Measurements from ENCODE around the gene EIF4E.
A peak's percentile ranks its signal among the peaks of the same experiment; 100 is the strongest.
"Not testable (repeated sequence)": the region's sequence is repeated elsewhere in the genome, so short reads cannot be mapped to it uniquely, and the experiment has no call there.

Gene EIF4E

DNA sequence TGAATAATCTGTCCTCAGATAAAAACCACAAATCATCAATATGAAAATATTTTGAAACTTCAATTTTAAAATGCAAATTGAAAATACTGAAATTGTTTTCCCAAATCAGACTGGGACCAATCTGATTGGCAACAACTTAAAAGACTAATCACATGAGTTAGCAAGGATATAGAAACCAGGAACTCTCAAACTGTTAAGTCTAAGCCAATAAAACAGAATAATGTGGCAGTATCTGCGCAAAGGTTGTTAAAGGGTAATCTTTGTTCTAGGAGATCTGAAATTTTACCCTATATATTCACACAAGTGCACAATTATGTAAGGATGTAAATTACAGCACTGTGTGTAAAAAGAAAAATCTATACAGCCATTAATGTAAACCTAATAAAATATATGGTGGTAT, 29.7 kb downstream of the EIF4E start:
- TF ChIP-seq, protein P1, sequence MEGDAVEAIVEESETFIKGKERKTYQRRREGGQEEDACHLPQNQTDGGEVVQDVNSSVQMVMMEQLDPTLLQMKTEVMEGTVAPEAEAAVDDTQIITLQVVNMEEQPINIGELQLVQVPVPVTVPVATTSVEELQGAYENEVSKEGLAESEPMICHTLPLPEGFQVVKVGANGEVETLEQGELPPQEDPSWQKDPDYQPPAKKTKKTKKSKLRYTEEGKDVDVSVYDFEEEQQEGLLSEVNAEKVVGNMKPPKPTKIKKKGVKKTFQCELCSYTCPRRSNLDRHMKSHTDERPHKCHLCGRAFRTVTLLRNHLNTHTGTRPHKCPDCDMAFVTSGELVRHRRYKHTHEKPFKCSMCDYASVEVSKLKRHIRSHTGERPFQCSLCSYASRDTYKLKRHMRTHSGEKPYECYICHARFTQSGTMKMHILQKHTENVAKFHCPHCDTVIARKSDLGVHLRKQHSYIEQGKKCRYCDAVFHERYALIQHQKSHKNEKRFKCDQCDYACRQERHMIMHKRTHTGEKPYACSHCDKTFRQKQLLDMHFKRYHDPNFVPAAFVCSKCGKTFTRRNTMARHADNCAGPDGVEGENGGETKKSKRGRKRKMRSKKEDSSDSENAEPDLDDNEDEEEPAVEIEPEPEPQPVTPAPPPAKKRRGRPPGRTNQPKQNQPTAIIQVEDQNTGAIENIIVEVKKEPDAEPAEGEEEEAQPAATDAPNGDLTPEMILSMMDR (IDR thresholded peaks at IDR 0.05; ENCODE audit: insufficient read depth, low read depth, low read length, missing control alignments), result no peak
- DNase-seq (ENCODE audit: low read depth), result no peak
- H3K4me3 ChIP-seq (ENCODE audit: low read length), result no peak overlapping the region

DNA sequence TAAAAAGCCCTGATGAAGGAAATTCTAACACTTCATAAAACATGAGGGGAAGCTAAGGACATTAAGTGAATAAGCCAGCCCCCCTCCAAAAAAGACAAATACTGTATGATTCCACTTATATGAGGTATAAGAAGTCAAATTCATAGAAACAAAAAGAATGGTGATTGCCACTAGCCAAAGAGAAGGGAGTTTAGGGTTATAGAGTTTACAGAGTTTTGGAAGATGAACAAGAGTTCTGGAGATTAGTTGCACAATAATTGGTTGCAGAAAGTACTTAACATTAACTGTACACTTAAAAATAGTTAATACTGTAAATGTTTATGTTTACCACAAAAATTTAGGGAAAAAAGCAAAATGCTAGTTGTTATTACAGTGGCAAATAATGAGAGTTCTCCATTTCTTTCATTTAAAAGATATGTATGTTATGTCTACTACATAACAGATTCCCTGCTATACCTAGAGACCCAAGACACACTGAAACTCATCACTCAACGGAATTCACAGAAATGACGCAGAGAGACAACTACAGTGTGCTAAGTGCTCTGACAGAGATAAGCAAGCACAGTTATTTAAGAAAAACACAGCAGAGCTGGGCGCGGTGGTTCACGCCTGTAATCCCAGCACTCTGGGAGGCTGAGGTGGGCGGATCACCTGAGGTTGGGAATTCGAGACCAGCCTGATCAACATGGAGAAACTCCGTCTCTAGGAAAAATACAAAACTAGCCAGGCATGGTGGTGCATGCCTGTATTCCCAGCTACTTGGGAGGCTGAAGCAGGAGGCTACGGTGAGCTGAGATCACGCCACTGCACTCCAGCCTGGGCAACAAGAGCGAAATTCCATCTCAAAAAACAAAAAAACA, 37.2 kb downstream of the EIF4E start:
- no peak for DNase-seq (ENCODE audit: low read depth)
- TF ChIP-seq, protein P1 (IDR thresholded peaks at IDR 0.05; ENCODE audit: insufficient read depth, low read depth, low read length, missing control alignments), result no peak
- H3K4me3 ChIP-seq (ENCODE audit: low read length), result no peak overlapping the region

DNA sequence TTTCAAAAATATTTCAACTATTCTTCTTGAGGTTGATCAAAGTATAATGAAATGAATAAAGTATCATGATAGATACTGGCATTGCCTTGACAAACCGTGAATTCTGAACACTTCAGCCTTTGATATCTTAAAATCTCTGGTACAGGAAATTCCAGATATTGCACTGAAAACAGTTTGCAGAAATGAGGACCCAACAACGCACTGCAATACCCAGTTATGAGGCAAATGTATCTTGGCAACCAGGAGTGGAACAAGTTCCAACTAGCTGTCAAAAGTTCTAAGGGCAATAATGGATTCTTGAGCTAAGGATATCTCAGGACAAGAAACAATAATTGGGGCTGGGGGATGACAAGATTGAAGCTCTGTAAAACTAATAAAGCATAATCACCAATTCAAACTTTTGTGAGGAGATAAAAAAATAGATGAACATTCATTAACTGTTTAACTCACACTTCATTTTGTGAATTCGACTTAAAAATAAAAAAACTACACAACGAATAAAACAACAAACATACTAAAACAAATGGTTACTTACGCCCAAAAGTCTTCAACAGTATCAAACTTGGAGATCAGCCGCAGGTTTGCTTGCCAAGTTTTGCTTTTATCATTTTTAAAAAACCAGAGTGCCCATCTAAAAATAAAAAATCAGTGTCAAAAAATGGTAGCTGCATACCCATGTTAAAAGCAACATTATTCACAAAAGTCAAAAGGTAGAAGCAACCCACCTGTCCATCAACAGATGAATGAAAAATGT, 38.1 kb downstream of the EIF4E start:
- TF ChIP-seq, protein P1 (IDR thresholded peaks at IDR 0.05; ENCODE audit: insufficient read depth, low read depth, low read length, missing control alignments), result no peak
- DNase-seq (ENCODE audit: low read depth), result peak; percentile 50
- H3K4me3 ChIP-seq (ENCODE audit: low read length), result no peak overlapping the region

DNA sequence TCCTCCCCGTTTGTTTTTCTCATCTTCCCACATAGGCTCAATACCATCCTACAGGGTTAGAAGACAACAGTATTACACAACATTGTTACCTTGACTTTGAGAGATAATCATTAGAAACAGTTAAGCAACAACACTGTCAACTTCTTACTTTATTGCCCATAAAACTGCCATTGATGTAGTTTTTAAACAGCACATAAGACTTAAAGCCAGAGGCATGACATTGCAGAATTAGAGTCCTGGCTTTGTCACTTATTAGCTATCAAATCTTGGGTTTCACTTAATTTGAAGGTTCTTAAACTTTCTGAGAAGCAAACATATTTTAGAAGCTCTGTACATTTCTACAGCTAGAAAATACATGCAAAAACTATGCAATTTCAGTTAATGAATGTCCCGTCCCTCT, 41.8 kb downstream of the EIF4E start:
- DNase-seq (ENCODE audit: low read depth), result no peak
- TF ChIP-seq, protein P1 (IDR thresholded peaks at IDR 0.05; ENCODE audit: insufficient read depth, low read depth, low read length, missing control alignments), result no peak
- no peak overlapping the region for H3K4me3 ChIP-seq (ENCODE audit: low read length)

DNA sequence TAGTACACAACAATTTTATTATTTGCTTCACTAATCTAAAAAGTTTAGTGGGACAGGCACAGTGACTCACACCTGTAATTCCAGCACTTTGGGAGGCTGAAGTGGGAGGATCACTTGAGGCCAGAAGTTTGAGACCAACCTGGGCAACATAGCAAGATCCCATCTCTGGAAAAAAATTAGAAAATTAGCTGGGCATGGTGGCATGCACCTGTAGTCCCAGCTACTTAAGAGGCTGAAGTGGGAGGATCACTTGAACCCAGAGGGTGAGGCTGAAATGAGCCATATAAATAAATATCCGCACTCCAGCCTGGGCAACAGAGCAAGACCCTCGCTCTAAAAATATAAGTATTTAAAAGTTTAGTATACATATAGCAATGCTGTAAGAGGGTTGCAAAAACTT, 42.6 kb downstream of the EIF4E start:
- H3K4me3 ChIP-seq (ENCODE audit: low read length); DNase-seq (ENCODE audit: low read depth): not testable (repeated sequence)

DNA sequence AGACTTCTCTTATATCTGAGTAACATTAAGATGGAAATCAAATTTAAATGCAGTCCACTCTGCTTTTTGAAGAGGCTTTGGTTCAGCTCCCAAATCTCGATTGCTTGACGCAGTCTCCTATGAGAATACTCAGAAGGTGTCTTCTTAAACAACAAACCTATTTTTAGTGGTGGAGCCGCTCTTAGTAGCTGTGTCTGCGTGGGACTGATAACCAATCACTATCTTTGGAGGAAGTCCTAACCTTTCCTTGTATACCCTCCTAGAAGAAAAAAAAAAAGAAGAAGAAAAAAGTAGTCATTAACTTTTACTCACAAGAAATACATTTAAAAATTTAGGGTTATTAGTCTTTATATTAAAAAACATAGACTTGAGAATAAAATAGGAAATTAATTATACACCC, 48.0 kb downstream of the EIF4E start:
- DNase-seq (ENCODE audit: low read depth); H3K4me3 ChIP-seq (ENCODE audit: low read length): not testable (repeated sequence)

DNA sequence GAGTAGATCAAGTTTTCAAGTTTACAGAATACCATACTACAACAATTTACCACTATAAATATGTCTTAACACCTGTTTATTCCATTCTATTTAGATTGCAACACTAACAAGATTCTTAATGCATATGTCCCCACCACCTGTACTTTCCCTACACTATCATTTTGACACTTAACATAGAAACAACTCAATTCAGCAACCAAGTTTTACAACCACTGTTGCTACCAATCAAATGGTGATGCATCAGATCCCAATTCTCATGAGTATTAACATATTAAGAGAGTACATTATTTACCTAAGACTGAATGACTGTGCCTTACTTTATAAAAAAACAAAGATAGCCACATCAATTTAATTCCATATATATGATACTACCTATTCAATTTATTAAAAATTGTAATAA, 49.4 kb downstream of the EIF4E start:
- DNase-seq (ENCODE audit: low read depth), result no peak
- TF ChIP-seq, protein P1 (IDR thresholded peaks at IDR 0.05; ENCODE audit: insufficient read depth, low read depth, low read length, missing control alignments), result no peak
- no peak overlapping the region for H3K4me3 ChIP-seq (ENCODE audit: low read length)

DNA sequence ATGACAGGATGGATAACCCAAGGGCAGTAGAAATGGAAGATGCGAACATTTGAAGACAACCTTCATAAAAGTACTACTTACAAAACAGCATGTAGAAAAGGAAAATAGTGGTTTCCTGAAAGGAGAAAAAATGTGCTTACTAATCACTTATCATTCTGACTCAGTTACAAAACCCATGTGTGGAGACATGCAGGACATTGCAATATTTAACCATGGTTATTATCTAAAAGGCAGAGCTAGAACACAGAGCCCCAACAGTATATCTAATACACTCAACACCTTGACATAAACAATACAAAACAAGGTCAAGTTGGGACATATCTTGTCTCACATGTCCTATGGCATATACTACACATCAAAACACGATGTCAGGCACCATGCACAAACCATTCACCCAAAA, 55.9 kb downstream of the EIF4E start:
- TF ChIP-seq, protein P1 (IDR thresholded peaks at IDR 0.05; ENCODE audit: insufficient read depth, low read depth, low read length, missing control alignments), result no peak
- peak; percentile 54 for DNase-seq (ENCODE audit: low read depth)
- no peak overlapping the region for H3K4me3 ChIP-seq (ENCODE audit: low read length)

DNA sequence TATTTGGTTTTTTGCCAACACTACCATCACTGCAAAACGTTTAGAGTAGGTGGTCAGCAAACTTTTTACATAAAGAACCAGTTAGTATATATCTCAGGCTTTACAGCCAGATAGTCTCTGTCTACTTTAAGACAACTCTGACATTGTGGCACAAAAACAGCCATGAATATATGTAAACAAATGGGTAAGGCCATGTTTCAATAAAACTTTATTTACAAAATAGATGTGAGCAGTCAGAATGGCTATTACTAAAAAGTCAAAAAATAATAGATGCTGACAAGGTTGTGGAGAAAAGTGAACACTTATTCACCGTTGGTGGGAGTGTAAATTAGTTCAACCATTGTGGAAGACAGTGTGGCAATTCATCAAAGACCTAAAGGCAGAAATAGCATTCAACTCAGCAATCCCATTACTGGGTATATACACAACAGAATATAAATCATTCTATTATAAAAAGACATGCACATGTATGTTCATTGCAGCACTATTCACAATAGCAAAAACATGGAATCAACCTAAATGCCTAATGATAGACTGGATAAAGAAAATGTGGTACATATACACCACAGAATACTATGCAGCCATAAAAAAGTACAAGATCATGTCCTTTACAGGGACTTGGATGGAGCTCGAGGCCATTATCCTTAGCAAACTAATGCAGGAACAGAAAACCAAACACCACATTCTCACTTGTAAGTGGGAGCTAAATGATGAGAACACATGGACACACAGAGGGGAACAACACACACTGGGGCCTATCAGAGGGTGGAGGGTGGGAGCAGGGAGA, 56.6 kb downstream of the EIF4E start:
- not testable (repeated sequence) for DNase-seq (ENCODE audit: low read depth); H3K4me3 ChIP-seq (ENCODE audit: low read length)

Data from epithelial cell of esophagus (primary cell).